ENCODE data around the gene DNAJC7.

DNA sequence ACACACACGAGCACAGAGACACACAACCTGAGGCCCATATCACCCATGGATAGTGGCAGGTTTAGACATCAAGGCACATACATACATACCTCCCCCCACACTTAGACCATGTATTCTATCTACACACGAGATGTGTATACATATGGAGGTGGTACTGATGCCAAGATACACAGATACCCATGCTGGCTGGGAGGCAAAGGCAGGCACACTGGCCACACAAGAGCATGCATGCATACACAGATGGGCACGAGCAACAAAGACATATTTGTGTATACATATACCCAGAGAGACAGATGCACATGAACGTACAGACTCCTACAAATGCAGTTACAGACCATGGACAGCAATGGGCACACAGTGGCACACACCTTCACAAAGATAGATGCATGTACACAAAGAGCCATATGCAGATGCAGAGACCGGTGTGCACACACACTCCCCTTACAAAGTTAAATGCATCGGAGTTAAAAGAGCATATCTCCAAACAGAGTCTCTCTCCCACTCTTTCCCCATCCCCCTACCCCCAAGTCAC is 35.2 kb upstream of the DNAJC7 start:
- no peak for TF ChIP-seq EZH2phosphoT487 (IDR thresholded peaks at IDR 0.05; ENCODE audit: low read length)
- TF ChIP-seq, protein P1, sequence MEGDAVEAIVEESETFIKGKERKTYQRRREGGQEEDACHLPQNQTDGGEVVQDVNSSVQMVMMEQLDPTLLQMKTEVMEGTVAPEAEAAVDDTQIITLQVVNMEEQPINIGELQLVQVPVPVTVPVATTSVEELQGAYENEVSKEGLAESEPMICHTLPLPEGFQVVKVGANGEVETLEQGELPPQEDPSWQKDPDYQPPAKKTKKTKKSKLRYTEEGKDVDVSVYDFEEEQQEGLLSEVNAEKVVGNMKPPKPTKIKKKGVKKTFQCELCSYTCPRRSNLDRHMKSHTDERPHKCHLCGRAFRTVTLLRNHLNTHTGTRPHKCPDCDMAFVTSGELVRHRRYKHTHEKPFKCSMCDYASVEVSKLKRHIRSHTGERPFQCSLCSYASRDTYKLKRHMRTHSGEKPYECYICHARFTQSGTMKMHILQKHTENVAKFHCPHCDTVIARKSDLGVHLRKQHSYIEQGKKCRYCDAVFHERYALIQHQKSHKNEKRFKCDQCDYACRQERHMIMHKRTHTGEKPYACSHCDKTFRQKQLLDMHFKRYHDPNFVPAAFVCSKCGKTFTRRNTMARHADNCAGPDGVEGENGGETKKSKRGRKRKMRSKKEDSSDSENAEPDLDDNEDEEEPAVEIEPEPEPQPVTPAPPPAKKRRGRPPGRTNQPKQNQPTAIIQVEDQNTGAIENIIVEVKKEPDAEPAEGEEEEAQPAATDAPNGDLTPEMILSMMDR (IDR thresholded peaks at IDR 0.05; ENCODE audit: low read length): no peak
- TF ChIP-seq EZH2 (optimal IDR thresholded peaks at IDR 0.05; ENCODE audit: low read depth, low read length): no peak
